BJ (cell line): ENCODE results near the gene TIGIT. TPM values are rescaled to one million over a fixed set of nuclear protein-coding genes. Genes with fewer than 3 reads are reported as not detected.

Source experiments
- CTCF ChIA-PET: fragments of 350-600 bp; formaldehyde crosslinking; extraction: SDS; loops from one replicate; lab custom pipeline; 2021; ENCODE audit warnings: antibody characterized with exemption, inconsistent platforms; lab: Yijun Ruan, JAX
- POLR2A ChIA-PET: fragments of 300-600 bp; sonication (Branson Sonifier 250); formaldehyde crosslinking; extraction: SDS; loops from one replicate; lab custom pipeline; 2021; ENCODE audit warnings: antibody characterized with exemption; lab: Charles Lee
- DNase-seq: peaks from one replicate; pipeline ENCODE4 v3.0.0-alpha.2; 2011; ENCODE audit warnings: low read depth
- H3K27me3 ChIP-seq: 2 replicates; pipeline ENCODE4 v1.6.0; 2011; ENCODE audit warnings: low read length; ENCODE audit not compliant: control insufficient read depth, insufficient read depth
- H3K36me3 ChIP-seq: 2 replicates; pipeline ENCODE4 v1.5.1; 2011; ENCODE audit warnings: low read length; ENCODE audit not compliant: control insufficient read depth, insufficient read depth
- H3K4me3 ChIP-seq: 2 replicates; pipeline ENCODE4 v1.5.1; 2011; ENCODE audit warnings: low read depth, mild to moderate bottlenecking, control low read depth, low read length
- CTCF ChIP-seq: IDR thresholded peaks from 2 replicates; pipeline ENCODE4 v1.5.1; 2011; ENCODE audit warnings: low read depth, mild to moderate bottlenecking, control low read depth, inconsistent platforms, low read length, moderate library complexity; ENCODE audit not compliant: insufficient read depth
- polyA plus RNA-seq: library from polyadenylated mRNA; depleted of rRNA; stranded (reverse); fragments of >200 nt; gene quantifications from 2 replicates; pipeline ENCODE4 v1.2.3, GENCODE V29; 2011

Gene TIGIT
- polyA plus RNA-seq, 1 experiment: not detected

- POLR2A ChIA-PET: no interaction called here
- no peak for DNase-seq
- H3K27me3 ChIP-seq: no peaks in the 10 kb centered on the region
- no peaks in the 10 kb centered on the region for H3K36me3 ChIP-seq
- CTCF ChIA-PET: interaction anchor here (1.3 to 2.5 kb wide), 2 partner anchors 9 to 18 kb away, joined by 4 to 8 read pairs; no protein-coding TSS in a partner anchor
- no peak for TF ChIP-seq CTCF
- H3K4me3 ChIP-seq: no peak overlapping the region
Measured at GRCh38 chr3:114308377-114308776, 14.5 kb downstream of the TIGIT start.

GRCh38 chr3:114308830-114309229, 15.0 kb downstream of the TIGIT start:
- Histone ChIP-seq H3K36me3 (no peaks in the 10 kb centered on the region), H3K4me3 (no peak overlapping the region), H3K27me3 (no peaks in the 10 kb centered on the region)
- no peak for TF ChIP-seq CTCF
- POLR2A ChIA-PET: no interaction called here
- CTCF ChIA-PET: no interaction called here
- DNase-seq: no peak

- Histone ChIP-seq H3K27me3 (no peaks in the 10 kb centered on the region), H3K4me3 (no peak overlapping the region), H3K36me3 (no peaks in the 10 kb centered on the region)
- ChIA-PET CTCF (interaction anchor here (0.6 to 1.5 kb wide), 4 partner anchors 11 to 27 kb away, joined by 3 to 6 read pairs (median 4); no protein-coding TSS in a partner anchor), POLR2A (no interaction called here)
- no peak for DNase-seq
- TF ChIP-seq CTCF: no peak
Measured at GRCh38 chr3:114310695-114311094, 16.9 kb downstream of the TIGIT start.

- no peak for TF ChIP-seq CTCF
- H3K36me3 ChIP-seq: no peaks in the 10 kb centered on the region
- POLR2A ChIA-PET: no interaction called here
- CTCF ChIA-PET: interaction anchor here (1.1 kb wide), 1 partner anchor 15 kb away, joined by 3 read pairs; no protein-coding TSS in a partner anchor
- no peak overlapping the region for H3K4me3 ChIP-seq
- no peak for DNase-seq
- H3K27me3 ChIP-seq: no peaks in the 10 kb centered on the region
Measured at GRCh38 chr3:114313426-114313825, 19.6 kb downstream of the TIGIT start.

- H3K4me3 ChIP-seq: no peak overlapping the region
- no peaks in the 10 kb centered on the region for H3K27me3 ChIP-seq
- DNase-seq: no peak
- CTCF ChIA-PET: no interaction called here
- H3K36me3 ChIP-seq: no peaks in the 10 kb centered on the region
- POLR2A ChIA-PET: no interaction called here
- TF ChIP-seq CTCF: no peak
Measured at GRCh38 chr3:114314282-114314681, 20.5 kb downstream of the TIGIT start.
